Stimulated activated naive CD8-positive, alpha-beta T cell treated with anti-CD3 and anti-CD28 coated beads, Interleukin-15, Interleukin-2, amounts not matched to agents 100 ng/mL and 50 ng/mL, for 24 hours (primary cell): ENCODE data around the gene SHF.
"Not testable (repeated sequence)": the region's sequence is repeated elsewhere in the genome, so short reads cannot be mapped to it uniquely, and the experiment has no call there.

Experiments
- H3K27ac Mint-ChIP-seq: one replicate; pipeline ENCODE4 v1.8.0; 2021; ENCODE audit warnings: mild to moderate bottlenecking, mixed read lengths
- H3K27me3 Mint-ChIP-seq: one replicate; pipeline ENCODE4 v1.8.0; 2021; ENCODE audit warnings: mixed read lengths
- H3K36me3 Mint-ChIP-seq: one replicate; pipeline ENCODE4 v1.8.0; 2021; ENCODE audit warnings: low read depth, mixed read lengths
- H3K4me1 Mint-ChIP-seq: one replicate; pipeline ENCODE4 v1.8.0; 2021; ENCODE audit warnings: low read depth, mixed read lengths
- H3K4me3 Mint-ChIP-seq: one replicate; pipeline ENCODE4 v1.8.0; 2021; ENCODE audit warnings: mild to moderate bottlenecking, mixed read lengths
- H3K9me3 Mint-ChIP-seq: one replicate; pipeline ENCODE4 v1.8.0; 2021; ENCODE audit warnings: mixed read lengths

SHF gene

GRCh38 chr15:45148076-45149059 lies 39.4 kb downstream of the SHF start:
- Mint-ChIP-seq H3K9me3 (no peaks in the 10 kb centered on the region), H3K36me3 (peaks cover 12% of the 10 kb centered on the region), H3K4me3 (no peak overlapping the region), H3K27ac (no peak overlapping the region), H3K4me1 (no peaks in the 10 kb centered on the region), H3K27me3 (no peaks in the 10 kb centered on the region)

- no peak overlapping the region for H3K4me3 Mint-ChIP-seq
- H3K27ac Mint-ChIP-seq, result no peak overlapping the region
- H3K4me1 Mint-ChIP-seq, result no peaks in the 10 kb centered on the region
- peaks cover 12% of the 10 kb centered on the region for H3K36me3 Mint-ChIP-seq
- H3K27me3 Mint-ChIP-seq, result no peaks in the 10 kb centered on the region
- H3K9me3 Mint-ChIP-seq, result no peaks in the 10 kb centered on the region
Observed at GRCh38 chr15:45147606-45148005, 40.2 kb downstream of the SHF start.

GRCh38 chr15:45146405-45146804 lies 41.4 kb downstream of the SHF start:
- no peaks in the 10 kb centered on the region for H3K27me3 Mint-ChIP-seq
- H3K4me3 Mint-ChIP-seq, result no peak overlapping the region
- H3K36me3 Mint-ChIP-seq, result peaks cover 3% of the 10 kb centered on the region

GRCh38 chr15:45144775-45145174 lies 43.0 kb downstream of the SHF start:
- no peaks in the 10 kb centered on the region for H3K36me3 Mint-ChIP-seq
- no peak overlapping the region for H3K27ac Mint-ChIP-seq
- H3K4me3 Mint-ChIP-seq, result no peak overlapping the region
- H3K9me3 Mint-ChIP-seq, result no peaks in the 10 kb centered on the region
- no peaks in the 10 kb centered on the region for H3K4me1 Mint-ChIP-seq
- no peaks in the 10 kb centered on the region for H3K27me3 Mint-ChIP-seq

More at GRCh38 chr15:45146405-45146804, 41.4 kb downstream of the SHF start:
- no peaks in the 10 kb centered on the region for H3K4me1 Mint-ChIP-seq
- H3K9me3 Mint-ChIP-seq, result no peaks in the 10 kb centered on the region
- H3K27ac Mint-ChIP-seq, result no peak overlapping the region

GRCh38 chr15:45143946-45144345 lies 43.8 kb downstream of the SHF start:
- H3K27ac Mint-ChIP-seq, result no peak overlapping the region
- no peak overlapping the region for H3K4me3 Mint-ChIP-seq
- H3K27me3 Mint-ChIP-seq, result no peaks in the 10 kb centered on the region
- no peaks in the 10 kb centered on the region for H3K36me3 Mint-ChIP-seq
- H3K9me3 Mint-ChIP-seq, result no peaks in the 10 kb centered on the region
- H3K4me1 Mint-ChIP-seq, result no peaks in the 10 kb centered on the region

GRCh38 chr15:45143056-45143455 lies 44.7 kb downstream of the SHF start:
- no peaks in the 10 kb centered on the region for H3K4me1 Mint-ChIP-seq
- no peak overlapping the region for H3K27ac Mint-ChIP-seq
- no peaks in the 10 kb centered on the region for H3K27me3 Mint-ChIP-seq
- H3K4me3 Mint-ChIP-seq, result no peak overlapping the region
- no peaks in the 10 kb centered on the region for H3K36me3 Mint-ChIP-seq
- no peaks in the 10 kb centered on the region for H3K9me3 Mint-ChIP-seq

GRCh38 chr15:45141386-45141785 lies 46.4 kb downstream of the SHF start:
- peaks cover 2% of the 10 kb centered on the region for H3K27me3 Mint-ChIP-seq
- H3K9me3 Mint-ChIP-seq, result no peaks in the 10 kb centered on the region
- H3K4me1 Mint-ChIP-seq, result peaks cover under 1% of the 10 kb centered on the region
- H3K27ac Mint-ChIP-seq, result no peak overlapping the region
- no peak overlapping the region for H3K4me3 Mint-ChIP-seq
- H3K36me3 Mint-ChIP-seq, result no peaks in the 10 kb centered on the region

- no peaks in the 10 kb centered on the region for H3K36me3 Mint-ChIP-seq
- H3K4me3 Mint-ChIP-seq, result no peak overlapping the region
- H3K27ac Mint-ChIP-seq, result no peak overlapping the region
- H3K9me3 Mint-ChIP-seq, result no peaks in the 10 kb centered on the region
- peaks cover 6% of the 10 kb centered on the region for H3K27me3 Mint-ChIP-seq
- peaks cover 5% of the 10 kb centered on the region for H3K4me1 Mint-ChIP-seq
Observed at GRCh38 chr15:45140557-45141250, 47.1 kb downstream of the SHF start.

- Mint-ChIP-seq H3K4me3 (no peak overlapping the region), H3K27me3 (peaks cover 9% of the 10 kb centered on the region), H3K4me1 (peaks cover 7% of the 10 kb centered on the region), H3K9me3 (no peaks in the 10 kb centered on the region), H3K27ac (no peak overlapping the region), H3K36me3 (no peaks in the 10 kb centered on the region)
Observed at GRCh38 chr15:45139770-45140169, 48.0 kb downstream of the SHF start.

GRCh38 chr15:45138814-45139765 lies 48.7 kb downstream of the SHF start:
- no peaks in the 10 kb centered on the region for H3K9me3 Mint-ChIP-seq
- H3K36me3 Mint-ChIP-seq, result no peaks in the 10 kb centered on the region
- peaks cover 16% of the 10 kb centered on the region for H3K27me3 Mint-ChIP-seq
- H3K4me1 Mint-ChIP-seq, result peaks cover 10% of the 10 kb centered on the region
- no peak overlapping the region for H3K27ac Mint-ChIP-seq
- H3K4me3 Mint-ChIP-seq, result no peak overlapping the region

- no peaks in the 10 kb centered on the region for H3K9me3 Mint-ChIP-seq
- H3K4me3 Mint-ChIP-seq, result no peak overlapping the region
- H3K4me1 Mint-ChIP-seq, result peaks cover 10% of the 10 kb centered on the region
- H3K36me3 Mint-ChIP-seq, result no peaks in the 10 kb centered on the region
- no peak overlapping the region for H3K27ac Mint-ChIP-seq
- peaks cover 28% of the 10 kb centered on the region for H3K27me3 Mint-ChIP-seq
Observed at GRCh38 chr15:45137703-45138102, 50.1 kb downstream of the SHF start.

GRCh38 chr15:45136378-45136764 lies 51.4 kb downstream of the SHF start:
- Mint-ChIP-seq H3K27me3 (peaks cover 37% of the 10 kb centered on the region), H3K4me1 (peaks cover 10% of the 10 kb centered on the region), H3K27ac (no peak overlapping the region), H3K4me3 (no peak overlapping the region), H3K36me3 (no peaks in the 10 kb centered on the region), H3K9me3 (no peaks in the 10 kb centered on the region)

GRCh38 chr15:45135705-45136377 lies 51.9 kb downstream of the SHF start:
- H3K36me3 Mint-ChIP-seq, H3K4me3 Mint-ChIP-seq, H3K9me3 Mint-ChIP-seq, H3K27ac Mint-ChIP-seq: not testable (repeated sequence)
- Mint-ChIP-seq H3K27me3 (peaks cover 43% of the 10 kb centered on the region), H3K4me1 (peaks cover 10% of the 10 kb centered on the region)
